GM21515 (cell line): ENCODE data around the gene SUPT6H.
"Not testable (repeated sequence)": the region's sequence is repeated elsewhere in the genome, so short reads cannot be mapped to it uniquely, and the experiment has no call there.

Experiments used
- ATAC-seq: cut with Tn5 transposase; IDR thresholded peaks from one replicate; pipeline ENCODE4 v1.9.1; 2021; ENCODE audit not compliant: unreplicated experiment

The SUPT6H gene

DNA sequence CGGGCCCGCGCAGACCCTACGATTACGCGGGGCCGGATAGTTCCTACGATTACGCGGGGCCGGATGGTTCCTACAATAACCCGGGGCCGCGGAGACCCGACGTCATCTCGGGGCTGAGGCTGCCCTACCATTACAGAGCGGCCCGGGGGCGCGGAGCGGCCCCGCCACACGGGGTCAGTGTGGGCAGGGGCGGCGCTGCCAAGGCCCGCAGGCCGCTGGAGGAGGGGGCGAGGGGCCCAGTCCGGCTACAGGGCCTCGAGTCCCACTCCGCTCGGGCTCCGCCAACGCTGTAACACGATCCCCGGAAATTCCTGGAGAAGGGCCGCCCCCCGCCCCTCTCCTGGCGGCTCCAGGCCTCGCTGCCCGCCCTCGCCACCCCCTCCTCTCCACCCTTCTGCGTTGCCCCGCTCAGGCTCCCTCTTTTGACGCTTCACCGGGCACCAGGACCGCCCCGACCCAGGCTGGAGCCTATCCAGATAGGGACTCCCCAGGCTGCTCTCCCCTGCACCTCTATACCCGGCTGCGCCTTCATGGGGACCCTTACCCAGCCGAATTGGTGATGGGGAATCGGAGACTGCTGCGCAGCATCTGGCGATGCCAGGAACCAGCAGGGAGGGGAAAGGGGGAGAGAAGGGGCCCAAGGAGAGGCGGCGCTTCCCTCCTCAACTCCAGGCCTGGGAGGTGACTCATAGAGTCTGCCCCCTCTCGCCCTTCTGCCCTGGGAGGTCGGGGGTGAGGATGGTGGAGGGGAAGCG lies 55.8 kb downstream of the SUPT6H start, which contains the start of gene RAB34:
Gene RAB34, minus strand, starts transcription at position 291 of the 755 bp plus-strand sequence. CDS start 602 bp downstream, outside the sequence.
- no peak for ATAC-seq

- ATAC-seq, result no peak
These were observed 56.5 kb downstream of the SUPT6H start for GRCh38 chr17:28718333-28719020.

DNA sequence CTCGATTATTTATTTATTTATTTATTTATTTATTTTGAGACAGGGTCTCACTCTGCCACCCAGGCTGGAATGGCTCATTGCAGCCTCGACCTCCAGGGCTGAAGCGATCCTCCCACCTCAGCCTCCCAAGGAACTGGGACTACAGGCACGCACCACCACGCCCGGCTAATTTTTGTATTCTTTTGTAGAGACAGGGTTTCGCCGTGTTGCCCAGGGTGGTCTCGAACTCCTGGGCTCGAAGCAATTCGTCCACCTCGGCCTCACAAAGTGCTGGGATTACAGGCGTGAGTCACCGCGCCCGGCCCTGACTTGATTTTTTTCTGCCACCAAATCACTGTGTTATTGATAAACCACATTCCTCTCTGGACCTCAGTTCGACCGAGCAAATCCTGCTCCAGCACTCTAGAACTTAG lies 57.0 kb downstream of the SUPT6H start:
- ATAC-seq, result peak; percentile 0

GRCh38 chr17:28720247-28720996 lies 58.4 kb downstream of the SUPT6H start:
- no peak for ATAC-seq

GRCh38 chr17:28720997-28721329 lies 59.0 kb downstream of the SUPT6H start:
- not testable (repeated sequence) for ATAC-seq

DNA sequence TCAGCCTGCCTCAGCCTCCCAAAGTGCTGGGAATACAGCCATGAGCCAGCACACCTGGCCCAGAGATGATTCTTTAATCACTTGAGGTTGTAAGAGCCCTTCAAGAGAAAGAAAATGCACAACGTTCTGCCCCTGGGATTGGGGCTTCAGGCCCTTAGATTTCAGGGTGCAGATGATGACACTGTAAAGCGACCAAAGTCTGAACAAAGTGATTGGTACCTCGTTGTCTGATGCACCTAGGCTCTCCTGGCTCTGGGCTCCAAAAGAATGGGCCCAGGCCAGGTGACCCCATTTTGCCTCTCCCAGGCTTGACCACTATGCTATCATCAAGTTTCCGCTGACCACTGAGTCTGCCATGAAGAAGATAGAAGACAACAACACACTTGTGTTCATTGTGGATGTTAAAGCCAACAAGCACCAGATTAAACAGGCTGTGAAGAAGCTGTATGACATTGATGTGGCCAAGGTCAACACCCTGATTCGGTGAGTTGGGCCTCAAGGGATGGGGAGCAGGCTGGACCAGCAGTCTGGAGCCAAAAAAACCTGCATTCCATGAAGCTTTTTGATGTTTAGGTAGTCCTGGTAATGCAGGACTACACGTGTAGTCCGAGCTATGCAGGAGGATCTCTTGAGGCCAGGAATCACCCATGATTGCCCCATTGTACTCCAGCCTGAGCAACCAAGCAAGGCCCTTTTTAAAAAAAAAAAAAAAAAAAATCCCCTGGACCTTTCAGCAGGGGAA lies 60.6 kb downstream of the SUPT6H start:
- ATAC-seq, result no peak

DNA sequence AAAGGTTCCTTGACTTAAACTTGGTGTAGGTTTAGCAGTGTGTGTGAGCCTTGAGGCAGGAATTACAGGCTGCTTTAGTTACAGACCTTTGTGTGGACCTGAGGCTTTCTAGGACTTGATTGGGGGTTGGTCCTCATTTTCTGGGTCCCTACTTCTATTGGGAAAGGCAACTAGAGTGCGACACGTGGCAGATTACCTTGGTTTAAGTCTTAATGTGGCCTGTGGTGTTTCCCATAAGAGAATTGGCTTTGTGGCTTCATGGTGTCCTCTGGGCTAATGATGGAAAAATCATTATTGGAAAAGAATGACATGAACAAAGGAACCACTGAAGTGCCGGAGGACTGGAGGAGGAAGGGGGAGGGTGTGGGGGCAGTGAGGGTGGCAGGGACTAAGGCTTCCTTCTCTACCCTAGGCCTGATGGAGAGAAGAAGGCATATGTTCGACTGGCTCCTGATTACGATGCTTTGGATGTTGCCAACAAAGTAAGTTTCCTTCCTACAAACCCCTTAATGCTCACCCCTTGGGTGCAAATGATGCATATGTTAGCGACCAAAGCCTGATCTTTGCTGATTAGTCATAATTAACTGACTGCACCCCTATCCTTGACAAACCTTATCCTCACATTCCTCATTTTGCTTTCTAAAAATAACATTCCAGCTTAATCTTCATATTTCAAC lies 61.3 kb downstream of the SUPT6H start:
- no peak for ATAC-seq

GRCh38 chr17:28723836-28724499 lies 62.0 kb downstream of the SUPT6H start:
- ATAC-seq, result not testable (repeated sequence)

DNA sequence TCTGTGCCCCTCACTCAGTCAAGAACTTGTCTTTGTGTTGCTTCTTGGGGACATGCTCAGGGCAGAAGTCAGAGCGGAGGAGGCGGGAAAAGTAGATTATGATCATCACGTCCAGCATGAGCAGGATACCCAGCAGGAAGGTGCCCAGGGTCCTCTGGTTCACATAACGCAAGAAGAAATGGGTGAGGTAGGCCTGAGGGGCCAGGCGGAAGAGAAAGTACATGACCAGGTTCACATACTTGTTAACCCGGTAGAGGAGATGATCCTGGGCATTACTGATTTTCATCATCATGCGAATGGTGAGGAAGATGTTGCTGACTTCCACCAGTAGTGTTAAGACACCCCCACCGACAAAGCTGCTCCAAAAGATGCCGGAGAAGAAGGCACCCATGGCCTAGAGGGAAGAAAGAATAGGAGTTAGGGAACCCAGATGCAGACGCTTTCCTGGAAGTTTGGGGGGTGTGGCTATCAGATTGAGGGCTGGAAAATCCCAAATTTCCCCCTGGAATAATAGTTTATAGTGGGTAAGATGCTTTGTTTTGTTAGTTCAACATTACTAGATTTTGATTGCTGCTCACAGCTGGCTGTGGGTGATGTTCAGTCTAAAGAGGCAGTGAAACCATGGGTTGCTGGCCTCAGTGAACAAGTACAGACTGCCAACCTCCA lies 62.6 kb downstream of the SUPT6H start:
- no peak for ATAC-seq

DNA sequence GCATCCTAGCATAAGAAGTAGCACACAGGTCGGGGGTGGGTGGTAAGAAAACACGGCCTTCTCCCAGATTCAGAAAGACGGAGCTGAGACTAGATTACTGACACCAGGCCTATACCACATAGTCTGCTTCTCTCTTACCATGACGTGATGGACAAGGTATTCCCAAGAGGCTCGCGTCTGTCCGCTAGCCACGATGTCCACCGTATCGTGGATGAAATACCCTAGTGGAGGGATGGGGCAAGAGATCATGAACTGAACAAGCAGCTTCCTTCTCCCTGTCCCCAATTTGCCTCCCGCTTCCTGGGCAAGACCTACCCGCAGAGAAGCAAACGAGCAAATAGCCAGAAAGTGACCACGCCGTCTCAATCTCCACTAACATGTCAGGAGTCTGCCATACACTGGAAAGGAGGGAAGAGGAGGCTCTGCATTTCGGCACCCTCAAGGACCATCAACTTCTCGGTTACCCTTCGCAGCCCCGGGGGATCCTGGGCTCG lies 63.2 kb downstream of the SUPT6H start:
- no peak for ATAC-seq

DNA sequence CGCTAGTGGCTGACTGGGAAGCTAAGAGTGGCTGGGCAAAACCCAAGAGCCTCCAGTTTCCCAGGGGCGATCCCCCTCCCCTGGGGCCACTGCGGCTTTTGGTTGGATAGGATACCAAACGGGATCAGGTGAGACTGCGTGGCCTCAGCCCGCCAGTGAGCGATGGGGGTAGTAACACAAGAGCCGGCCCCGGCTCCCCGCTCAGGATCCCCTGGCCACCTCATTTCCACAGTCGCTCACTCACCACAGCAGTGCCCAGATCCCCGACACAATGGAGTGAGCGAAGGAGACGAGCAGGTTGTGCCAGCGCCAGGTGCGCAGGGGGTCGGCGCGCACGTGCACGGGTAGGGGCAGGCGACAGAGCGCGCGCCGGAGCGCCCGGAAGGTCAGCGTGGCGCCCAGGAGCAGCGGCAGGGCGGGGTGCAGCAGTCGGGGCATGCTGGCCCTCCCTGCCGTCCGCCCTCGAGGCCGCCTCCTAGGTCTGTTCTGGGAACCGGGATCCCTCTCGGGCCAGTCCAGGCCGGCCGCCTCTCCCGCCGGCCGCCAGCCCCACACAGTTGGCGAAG lies 63.7 kb downstream of the SUPT6H start:
- ATAC-seq, result peak; percentile 2

DNA sequence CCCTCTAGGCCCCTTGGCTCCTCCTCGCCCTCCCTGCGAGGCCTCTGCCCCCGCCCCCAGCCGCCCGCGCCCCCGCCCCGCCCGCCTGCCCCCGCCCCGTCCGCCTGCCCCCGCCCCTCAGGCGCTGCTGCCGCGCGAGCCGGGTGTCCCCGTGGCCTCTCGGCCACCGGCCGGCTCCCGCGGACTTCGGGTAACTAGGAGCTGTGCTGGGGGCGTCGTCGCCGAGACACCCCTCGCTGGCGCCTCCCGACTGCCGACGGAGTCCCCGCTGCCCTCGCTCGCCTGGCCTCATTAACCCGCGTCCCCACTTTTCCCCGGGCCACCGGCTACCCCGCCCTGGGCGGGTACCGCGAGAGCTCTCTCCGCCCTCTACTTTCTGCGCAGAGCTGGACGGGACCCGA lies 64.2 kb downstream of the SUPT6H start, which contains the start of gene TLCD1:
Gene TLCD1, minus strand, starts transcription at position 8 of the 401 bp plus-strand sequence. CDS start 136 bp downstream, outside the sequence.
- ATAC-seq, result peak; percentile 11

DNA sequence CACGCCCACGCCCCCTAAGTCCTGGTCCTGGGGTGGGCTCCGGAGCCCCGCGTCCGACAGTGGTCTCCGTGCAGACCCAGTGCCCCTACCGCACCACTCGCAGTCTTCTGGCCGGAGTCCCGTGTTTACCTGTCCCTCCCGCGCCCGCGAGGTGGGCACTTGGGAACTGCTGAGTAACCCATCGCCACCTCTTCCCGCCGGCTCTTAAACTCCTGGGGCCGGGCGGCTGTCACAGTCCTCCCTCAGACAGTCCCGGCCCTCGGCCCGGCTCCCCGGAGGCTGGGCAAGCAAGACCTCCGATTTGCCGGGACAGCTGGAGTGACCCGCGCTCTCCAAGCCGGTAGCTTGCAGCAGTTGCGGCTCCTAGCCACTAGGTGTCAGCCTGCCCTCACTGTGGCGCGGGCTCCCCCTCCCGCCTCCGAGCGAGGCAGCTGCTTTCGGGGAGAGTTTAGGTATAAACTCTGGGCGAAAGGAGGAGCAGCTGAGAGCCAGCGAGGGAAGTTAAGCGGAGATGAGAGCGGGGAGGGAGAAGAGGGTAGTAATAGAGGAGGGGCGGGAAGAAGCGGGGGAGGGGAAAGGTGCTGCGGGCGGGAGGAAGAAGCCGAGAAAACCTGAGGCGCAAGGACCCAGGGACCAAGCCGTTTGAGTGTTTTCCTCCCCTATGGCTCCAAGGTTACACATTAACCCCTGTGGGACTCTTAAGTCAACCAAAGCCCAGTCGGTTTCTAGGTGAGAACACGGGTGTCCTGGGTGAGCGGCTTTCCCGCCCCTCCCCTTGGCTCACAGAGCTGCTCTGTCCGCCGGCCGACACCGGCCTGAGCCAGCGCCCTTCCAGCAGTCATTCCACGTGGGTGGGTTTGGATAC lies 64.9 kb downstream of the SUPT6H start:
- ATAC-seq, result peak; percentile 34

DNA sequence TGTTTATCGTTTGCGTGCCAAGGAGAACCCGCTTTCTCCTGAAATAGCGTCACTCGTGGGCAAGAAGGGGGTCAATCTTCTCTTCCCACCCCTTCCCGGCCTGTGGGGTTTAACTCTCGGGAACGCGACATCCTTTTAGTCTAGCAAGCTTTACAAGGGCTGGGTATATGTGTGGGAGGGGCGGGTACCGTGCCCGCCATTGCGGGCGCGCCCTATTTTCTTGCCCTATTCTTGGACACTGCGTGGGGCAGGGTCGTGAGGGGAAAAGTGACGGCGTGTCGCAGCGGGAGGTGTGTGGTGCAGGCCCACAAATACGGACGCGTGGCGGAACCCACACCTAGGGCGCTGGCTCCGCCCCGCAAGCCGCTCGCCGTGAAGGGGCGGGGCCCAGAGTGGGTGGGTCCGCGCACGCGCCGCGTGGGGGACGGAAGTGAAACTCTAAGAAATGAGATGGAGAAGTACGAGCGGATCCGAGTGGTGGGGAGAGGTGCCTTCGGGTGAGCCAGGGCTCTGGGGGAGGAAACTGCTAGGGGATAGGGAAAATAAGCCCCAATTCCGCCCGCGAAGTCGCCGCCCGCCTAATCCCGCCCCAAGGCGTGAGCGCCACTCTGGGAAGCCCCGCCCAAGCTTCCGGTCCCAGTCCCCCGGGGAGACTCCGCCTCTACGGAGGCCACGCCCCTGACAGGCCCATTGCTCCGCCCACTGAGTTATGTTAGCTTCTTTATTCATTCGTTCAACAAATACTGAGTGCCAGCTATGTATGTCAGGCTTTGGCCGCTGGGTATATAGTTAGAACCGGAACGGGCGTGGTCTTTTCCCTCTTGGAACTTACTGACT lies 66.6 kb downstream of the SUPT6H start, which contains the start of gene NEK8:
Gene NEK8, plus strand, starts transcription at position 425 of the 837 bp plus-strand sequence. Its CDS starts 26 bp downstream, at position 451.
- ATAC-seq, result peak; percentile 37

DNA sequence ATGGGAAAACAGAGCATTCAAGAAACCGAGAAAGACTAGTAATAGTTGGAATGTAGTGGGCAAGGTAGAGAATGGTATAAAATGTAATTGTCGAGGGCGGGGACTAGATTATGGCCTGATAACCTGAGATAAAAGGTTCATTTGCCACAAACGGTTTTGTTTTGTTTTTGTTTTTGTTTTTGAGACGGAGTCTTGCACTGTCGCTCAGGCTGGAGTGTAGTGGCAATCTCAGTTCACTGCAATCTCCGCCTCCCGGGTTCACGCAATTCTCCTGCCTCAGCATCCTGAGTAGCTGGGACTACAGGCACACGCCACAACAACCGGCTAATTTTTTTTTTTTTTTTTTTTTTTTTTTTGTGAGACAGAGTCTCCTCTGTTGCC lies 67.9 kb downstream of the SUPT6H start:
- ATAC-seq, result no peak

DNA sequence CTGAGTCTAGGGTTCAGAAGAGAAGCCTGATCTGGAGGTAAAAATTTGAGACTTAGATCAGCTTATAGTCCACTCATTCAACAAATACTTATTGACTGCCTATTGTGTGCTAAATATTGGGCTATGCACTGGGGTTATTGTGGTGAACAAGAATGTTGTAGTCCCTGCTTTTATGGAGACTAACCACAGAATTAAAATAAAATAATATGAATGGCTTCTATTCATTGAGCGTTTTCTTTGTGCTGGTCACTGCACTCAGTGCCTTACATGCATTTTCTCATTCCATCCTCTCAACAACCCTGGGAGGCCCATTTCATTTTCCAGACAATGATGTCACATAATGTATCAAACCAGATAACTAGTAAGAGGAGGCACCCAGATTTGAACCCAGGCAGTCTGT lies 71.3 kb downstream of the SUPT6H start:
- ATAC-seq, result no peak

DNA sequence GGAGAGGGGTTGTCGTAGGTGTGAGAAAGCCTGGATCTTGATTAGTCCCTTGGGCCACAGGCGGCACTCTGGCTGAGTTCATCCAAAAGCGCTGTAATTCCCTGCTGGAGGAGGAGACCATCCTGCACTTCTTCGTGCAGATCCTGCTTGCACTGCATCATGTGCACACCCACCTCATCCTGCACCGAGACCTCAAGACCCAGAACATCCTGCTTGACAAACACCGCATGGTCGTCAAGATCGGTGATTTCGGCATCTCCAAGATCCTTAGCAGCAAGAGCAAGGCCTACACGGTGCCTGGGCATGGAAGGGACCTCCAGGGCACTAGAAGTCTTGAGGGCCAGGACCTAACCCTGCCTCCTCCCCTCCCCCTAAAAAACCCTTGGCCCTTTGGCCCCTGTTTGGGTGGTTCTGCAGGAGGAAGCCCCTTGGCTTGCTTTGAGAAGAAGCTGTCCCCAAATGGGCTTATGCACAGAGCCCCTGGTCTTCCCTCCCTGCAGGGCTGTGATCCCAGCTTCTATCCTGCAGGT lies 72.8 kb downstream of the SUPT6H start:
- no peak for ATAC-seq
